Measurements from ENCODE around the gene BACH1.

Gene BACH1

GRCh38 chr21:29382030-29382654 is 83.4 kb downstream of the BACH1 start:
- peak; percentile 68 for DNase-seq (ENCODE audit: low read depth)

DNA sequence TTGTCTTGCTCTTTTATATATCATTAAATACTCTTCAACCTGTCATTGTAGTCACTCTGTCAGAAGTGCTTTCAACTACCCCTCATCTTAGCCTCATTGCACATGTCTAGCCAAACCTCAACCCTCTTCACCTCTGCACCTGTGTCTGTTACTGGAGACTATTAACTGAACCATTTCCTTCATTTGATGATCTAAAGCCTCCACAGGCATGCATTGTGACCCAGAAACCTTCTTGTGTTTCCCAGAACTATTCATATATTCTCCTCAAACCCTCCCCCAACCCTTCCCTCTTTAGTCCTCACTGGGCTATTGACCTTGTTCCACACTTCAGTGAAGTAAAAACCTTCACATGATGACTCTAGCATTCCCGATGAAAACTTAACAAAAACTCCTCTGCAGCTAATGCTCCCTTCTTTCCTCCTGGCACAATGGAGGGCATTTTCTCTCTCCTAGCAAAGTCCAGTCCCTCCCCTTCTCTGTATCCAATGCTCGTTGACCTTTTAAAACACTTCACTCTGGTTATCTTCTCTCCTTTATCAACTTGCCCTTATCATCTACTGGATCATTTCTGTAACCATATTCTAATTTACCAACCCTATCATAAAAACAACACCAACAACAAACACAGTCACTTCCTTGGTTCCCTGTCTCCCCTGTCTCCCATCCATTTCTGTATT is 86.1 kb downstream of the BACH1 start:
- no peak for DNase-seq (ENCODE audit: low read depth)

- DNase-seq (ENCODE audit: low read depth): no peak
Observed at GRCh38 chr21:29385934-29386520, 87.3 kb downstream of the BACH1 start.

DNA sequence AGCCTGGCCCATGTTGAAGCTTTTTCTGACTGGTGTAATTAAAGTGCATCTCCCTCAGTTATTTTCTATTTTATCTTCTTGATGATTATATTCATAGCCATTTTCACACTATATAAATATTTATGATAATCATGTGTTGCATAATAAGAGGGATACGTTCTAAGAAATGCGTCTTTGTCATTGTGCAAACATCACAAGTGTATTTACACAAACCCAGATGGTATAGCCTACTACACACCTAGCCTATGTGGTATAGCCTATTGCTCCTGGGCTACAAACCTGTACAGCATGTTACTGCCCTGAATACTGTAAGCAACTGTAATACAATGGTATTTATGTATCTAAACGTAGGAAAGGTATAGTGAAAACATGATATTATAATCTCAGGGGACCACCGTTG is 88.1 kb downstream of the BACH1 start:
- DNase-seq (ENCODE audit: low read depth): no peak

DNA sequence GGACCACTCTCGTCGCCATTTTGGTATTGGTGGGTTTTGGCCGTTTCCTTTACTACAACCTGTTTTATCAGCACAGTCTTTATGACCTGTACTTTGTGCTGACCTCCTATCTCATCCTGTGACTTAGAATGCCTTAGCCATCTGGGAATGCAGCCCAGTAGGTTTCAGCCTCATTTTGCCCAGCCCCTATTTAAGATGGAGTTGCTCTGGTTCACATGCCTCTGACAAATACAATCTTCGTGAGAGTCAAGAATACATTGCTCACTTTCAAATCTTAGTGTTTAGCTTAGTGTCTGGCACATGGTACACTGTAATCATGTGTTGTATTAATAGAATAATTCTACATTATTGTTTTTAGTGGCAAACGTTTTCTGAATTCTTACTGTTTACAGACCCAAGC is 88.9 kb downstream of the BACH1 start:
- DNase-seq (ENCODE audit: low read depth): no peak

- DNase-seq (ENCODE audit: low read depth): no peak
Observed at GRCh38 chr21:29389136-29389535, 90.4 kb downstream of the BACH1 start.

DNA sequence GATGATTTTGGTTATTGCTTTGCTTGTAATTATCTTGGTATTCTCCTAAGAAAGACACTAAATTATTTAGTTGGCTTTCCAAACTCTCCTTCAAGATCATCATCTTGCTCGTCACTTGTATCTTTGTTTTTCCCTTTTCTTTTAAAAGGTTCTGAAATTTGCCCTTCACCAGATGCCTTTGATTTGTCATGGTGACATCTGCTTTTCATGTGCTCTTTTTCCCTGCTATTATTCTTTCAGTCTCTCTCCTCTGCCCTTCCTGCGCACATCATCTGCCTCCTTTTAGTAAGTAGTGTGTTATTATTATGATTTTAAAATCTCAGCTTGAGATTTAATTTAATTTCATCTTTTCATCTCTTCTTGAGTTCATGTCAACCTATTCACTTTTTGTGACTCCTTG is 92.1 kb downstream of the BACH1 start:
- no peak for DNase-seq (ENCODE audit: low read depth)

DNA sequence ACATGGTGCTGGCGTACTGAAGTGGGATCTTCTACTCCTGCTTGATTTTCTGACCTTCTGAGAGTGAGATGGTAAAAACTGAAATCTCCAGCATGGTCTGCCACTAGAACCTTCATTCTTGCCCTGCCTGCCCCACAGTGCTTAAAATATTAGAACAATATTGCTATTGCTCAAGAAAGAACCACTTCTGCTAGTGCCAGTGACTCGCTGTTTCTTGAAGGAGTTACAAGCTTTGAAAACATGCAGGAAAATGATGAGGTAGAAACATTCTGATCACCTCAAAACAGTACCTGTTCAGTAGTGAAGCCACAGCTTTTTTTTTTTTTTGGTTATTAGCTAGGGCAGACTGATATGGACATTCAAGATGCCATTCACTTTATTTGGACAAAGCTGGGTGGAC is 95.3 kb downstream of the BACH1 start:
- DNase-seq (ENCODE audit: low read depth): no peak
